Stimulated activated CD4-positive, alpha-beta T cell treated with anti-CD3 and anti-CD28 coated beads, TNF-alpha, amount 100 ng/mL, for 4 hours (primary cell): Measurements from ENCODE around the gene AMPD3.

Source experiments
- DNase-seq, 3 experiments: peaks; one replicate each; pipeline ENCODE4 v3.0.0-alpha.2; 2020; ENCODE audit warnings: low read depth in 3 of 3

The AMPD3 gene

GRCh38 chr11:10537600-10537999 is 82.5 kb downstream of the AMPD3 start:
- DNase-seq = no peak

GRCh38 chr11:10538924-10539323 is 83.9 kb downstream of the AMPD3 start:
- DNase-seq = no peak

GRCh38 chr11:10539339-10539738 is 84.3 kb downstream of the AMPD3 start:
- DNase-seq = no peak

- no peak for DNase-seq
Observed at GRCh38 chr11:10540546-10540914, 85.5 kb downstream of the AMPD3 start.

- peak; percentile 89 to 98 (median 91) for DNase-seq
Observed at GRCh38 chr11:10540915-10541560, 86.0 kb downstream of the AMPD3 start, which contains the start of gene RNF141. Gene RNF141 (minus strand): TSS chr11:10541187. CDS start chr11:10534158, 7,029 bp downstream.

- DNase-seq = no peak
Observed at GRCh38 chr11:10541561-10541930, 86.5 kb downstream of the AMPD3 start.

GRCh38 chr11:10542776-10543175 is 87.7 kb downstream of the AMPD3 start:
- DNase-seq = no peak

- DNase-seq = no peak
Observed at GRCh38 chr11:10543782-10544181, 88.7 kb downstream of the AMPD3 start.

- no peak for DNase-seq
Observed at GRCh38 chr11:10544491-10545465, 89.7 kb downstream of the AMPD3 start.

- DNase-seq = no peak
Observed at GRCh38 chr11:10550503-10551289, 95.6 kb downstream of the AMPD3 start.

- DNase-seq = no peak
Observed at GRCh38 chr11:10551290-10551592, 96.2 kb downstream of the AMPD3 start.

GRCh38 chr11:10551845-10552352 is 96.8 kb downstream of the AMPD3 start:
- DNase-seq = no peak

- DNase-seq = no peak
Observed at GRCh38 chr11:10556590-10556989, 101.5 kb downstream of the AMPD3 start.
